GM18951 (cell line): ENCODE measurements around the gene CREBL2.
"Not testable (repeated sequence)": the region's sequence is repeated elsewhere in the genome, so short reads cannot be mapped to it uniquely, and the experiment has no call there.

ENCODE experiments used
- POLR2A ChIP-seq: IDR thresholded peaks from 4 replicates; pipeline ENCODE4 v1.6.1; 2011; ENCODE audit warnings: mild to moderate bottlenecking; ENCODE audit not compliant: insufficient read length, insufficient read depth; ENCODE audit errors: extremely low read depth
- in situ Hi-C: fragments of 300-500 bp; cut with MboI; formaldehyde crosslinking; loops from one replicate; pipeline ENCODE4 v1.12.0; 2022; ENCODE audit warnings: low sequenced_read_pairs, mixed read lengths, inconsistent platforms; ENCODE audit not compliant: unreplicated experiment

CREBL2 gene, protein sequence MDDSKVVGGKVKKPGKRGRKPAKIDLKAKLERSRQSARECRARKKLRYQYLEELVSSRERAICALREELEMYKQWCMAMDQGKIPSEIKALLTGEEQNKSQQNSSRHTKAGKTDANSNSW

DNA sequence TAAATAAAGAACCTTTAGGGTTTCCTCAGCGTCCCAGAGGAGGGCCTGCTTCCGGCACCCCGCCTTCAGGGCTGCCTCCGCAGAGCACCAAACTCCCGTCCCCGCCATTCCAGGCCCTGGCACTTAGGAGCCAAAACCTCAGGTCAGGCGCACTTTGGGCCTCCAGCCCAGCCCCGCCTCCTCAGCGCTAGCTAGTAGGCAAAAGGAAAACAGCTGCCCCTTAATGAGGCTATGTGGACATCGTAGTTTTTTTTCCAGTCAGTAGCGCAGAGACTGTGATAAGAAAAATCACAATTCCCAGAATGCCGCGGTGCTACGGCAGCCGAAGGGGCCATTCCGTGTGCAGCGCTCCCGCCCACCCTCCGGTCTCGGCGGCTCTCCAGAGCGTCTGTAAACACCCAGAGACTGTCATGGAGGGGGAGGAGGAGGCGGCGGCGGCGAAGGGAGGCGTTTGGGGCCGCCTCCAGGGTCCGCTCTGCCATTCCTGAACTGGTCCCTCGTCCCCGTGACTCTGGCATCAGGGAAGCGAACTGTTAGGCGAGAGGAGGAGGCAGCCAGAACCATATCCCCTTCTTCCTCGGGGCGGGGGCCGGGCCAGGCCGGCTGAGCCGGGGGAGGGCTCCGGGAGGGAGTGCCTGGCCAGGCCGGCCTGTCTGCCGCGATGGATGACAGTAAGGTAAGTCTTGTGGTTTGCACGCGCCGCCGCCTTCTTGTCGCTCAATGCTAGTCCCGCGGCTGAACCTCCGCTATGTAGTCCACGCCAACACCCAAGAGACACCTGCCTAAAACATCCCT, at the start of gene CREBL2:
Gene CREBL2, plus strand, starts transcription at position 365 of the 795 bp plus-strand sequence. Its CDS starts 297 bp downstream, at position 662.
- TF ChIP-seq POLR2A, result peak; percentile 76
- in situ Hi-C loops, result no loop called here

DNA sequence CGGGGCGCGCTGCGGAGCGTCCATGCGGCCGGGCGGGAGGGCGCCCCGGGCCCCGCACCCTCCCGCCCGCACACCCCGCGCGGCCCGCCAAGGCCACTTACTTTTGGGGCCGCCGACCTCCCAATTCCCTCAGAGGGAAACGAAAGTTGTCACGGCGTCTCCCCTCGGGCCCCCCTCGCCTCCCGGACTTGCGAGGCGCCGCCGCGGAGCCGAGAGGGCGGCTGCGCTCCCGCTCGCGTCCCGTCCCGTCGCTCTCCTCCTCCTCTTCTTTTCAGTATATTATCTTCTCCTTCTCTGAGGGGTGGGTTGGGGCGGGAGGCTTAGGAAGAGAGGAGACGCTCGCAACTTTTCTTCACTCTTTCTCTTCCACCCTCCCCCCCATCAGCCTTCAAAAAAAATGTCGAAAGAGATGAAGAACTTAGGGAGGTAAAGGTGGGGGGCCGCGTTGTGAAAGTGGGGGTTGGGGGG, 49.6 kb upstream of the CREBL2 start:
- in situ Hi-C loops, result no loop called here
- no peak for TF ChIP-seq POLR2A

DNA sequence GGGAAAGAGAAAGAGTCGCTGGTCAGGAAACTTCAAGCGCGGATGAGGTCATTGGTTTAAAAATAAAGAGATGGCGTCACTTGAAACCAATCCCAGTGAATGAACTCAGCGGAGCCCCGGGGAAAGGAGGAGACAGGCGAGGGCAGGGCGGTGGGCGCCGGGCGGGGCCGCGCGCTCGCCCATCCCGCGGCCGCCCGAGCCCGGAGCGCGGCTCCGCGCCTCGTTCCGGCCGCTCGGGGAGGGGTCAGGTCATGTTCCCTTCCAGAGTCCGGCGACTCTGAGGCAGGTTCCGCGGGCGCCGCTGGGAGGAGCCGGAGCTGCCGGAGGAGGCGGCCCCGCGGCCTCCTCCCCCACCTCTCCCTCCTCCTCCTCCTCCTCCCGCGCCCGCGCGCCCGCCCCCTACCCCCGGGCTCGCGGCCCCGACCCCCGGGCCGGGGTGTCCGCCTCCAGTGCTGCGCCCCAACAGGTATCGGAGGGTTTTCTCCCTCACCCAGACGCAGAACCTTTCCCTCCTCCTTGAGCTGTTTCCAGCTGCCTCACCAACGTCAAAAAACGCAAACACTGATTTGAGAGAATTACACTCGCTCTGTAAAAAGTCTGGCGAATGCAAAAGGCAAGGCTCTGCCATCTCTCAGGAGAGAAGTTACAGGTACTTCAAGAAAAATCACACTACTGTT, 49.0 kb upstream of the CREBL2 start, which contains the start of gene DUSP16:
Gene DUSP16, minus strand, starts transcription at position 279 of the 677 bp plus-strand sequence. CDS start 41,765 bp downstream, outside the sequence.
- TF ChIP-seq POLR2A, result peak; percentile 87
- in situ Hi-C loops, result no loop called here

DNA sequence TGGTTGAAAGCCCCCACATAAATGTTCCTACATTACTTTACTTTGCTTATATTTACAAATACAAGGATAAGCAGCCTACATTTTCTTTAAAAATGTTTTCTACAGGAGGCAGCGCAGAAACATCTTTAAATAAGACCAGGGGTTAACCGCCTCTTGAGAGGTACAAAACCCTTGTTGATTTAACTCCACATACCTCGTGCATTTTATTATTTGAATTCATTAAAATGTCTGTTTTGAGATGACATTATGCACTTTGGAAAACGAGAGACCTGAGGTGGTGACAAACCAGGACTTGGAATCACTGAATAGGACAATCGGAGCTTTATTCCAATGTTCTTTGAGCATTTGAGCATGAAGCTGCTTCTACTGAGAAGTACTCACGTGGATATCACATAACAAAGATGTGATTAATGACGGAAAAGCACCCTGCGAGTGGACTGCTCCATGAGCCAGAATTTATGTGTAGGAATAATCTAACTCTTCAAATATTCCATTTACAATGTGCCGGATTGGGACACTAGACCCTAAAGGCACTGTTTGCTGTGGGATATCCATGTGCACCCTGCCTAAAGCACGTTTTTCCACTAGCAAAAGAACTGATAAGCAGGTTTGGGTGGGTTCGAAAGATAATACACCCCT, 48.3 kb upstream of the CREBL2 start:
- TF ChIP-seq POLR2A, result no peak
- in situ Hi-C loops, result no loop called here

DNA sequence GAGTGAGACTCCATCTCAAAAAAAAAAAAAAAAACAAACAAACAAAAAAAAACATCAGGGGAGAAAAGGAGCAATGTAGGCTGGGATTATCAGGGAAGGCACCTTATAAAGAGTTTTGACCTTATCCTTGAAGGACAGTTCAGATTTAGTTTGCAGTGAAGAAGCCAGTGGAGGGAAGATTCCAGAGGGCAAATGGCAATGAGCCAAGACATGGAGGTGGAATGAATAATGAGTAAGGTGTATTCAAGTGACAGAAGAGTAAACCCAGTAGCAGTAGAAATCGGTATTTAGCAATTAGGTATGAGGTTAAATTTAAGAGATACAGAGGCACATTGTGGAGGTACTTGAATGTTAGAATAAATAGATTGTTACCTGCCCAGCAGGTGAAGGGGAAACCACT, 46.8 kb upstream of the CREBL2 start:
- in situ Hi-C loops, result no loop called here
- no peak for TF ChIP-seq POLR2A

DNA sequence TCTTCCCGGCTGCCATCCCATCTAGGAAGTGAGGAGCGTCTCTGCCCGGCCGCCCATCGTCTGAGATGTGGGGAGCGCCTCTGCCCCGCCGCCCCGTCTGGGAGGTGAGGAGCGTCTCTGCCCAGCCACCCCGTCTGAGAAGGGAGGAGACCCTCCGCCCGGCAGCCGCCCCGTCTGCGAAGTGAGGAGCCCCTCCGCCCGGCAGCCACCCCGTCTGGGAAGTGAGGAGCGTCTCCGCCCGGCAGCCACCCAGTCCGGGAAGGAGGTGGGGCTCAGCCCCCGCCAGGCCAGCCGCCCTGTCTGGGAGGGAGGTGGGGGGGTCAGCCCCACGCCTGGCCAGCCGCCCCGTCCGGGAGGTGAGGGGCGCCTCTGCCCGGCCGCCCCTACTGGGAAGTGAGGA, 45.7 kb upstream of the CREBL2 start:
- in situ Hi-C loops, result not testable (repeated sequence)

DNA sequence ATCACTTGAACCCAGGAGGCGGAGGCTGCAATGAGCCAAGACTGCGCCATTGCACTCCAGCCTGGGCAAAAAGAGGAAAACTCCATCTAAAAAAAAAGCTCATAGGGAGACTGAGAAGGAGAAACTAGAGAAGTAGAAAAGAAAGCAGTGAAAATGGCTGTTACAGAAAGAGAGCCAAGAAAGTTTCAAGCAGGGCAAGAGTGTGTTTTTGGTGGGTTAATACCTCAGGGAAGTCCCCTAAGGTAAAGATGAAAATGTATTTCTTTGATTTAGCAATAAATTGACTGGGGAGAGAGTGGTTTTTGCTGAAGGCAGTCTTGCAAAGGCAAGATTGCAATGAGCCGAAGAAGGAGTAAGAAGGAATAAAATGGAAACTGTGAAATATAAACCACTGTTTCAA, 39.0 kb upstream of the CREBL2 start:
- in situ Hi-C loops, result no loop called here
- no peak for TF ChIP-seq POLR2A

DNA sequence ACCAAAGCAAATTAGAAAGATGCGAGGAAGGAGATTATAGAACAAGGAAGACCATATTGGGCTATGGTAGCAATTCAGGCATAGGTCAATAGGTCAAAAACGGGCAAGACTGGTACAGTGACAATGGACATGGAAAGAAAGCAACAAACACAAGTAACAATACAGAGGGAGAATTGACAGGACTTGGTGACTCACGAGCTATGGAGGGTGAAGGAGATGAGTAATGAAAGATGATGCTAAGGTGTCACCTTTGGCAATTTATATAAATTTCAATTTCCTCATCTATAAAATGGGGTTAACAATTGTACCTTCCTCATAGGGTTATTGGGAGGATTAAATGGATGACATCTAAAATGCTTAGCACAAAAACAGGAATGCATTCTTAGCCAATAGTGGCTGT, 33.9 kb upstream of the CREBL2 start:
- in situ Hi-C loops, result no loop called here
- TF ChIP-seq POLR2A, result no peak

DNA sequence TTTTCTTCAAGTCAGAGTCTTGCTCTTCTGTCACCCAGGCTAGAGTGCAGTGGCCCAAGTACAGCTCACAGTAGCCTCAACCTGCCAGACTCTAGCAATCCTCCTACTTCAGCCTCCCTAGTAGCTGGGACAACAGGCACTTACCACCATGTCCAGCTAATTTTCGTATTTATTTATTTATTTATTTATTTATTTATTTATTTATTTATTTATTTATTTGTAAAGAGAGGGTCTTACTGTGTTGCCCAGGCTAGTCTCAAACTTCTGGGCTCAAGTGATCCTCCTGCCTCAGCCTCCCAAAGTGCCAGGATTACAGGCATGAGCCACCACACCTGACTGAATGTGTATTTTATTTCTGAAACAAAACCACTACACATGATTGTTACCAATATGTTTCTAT, 31.0 kb upstream of the CREBL2 start:
- in situ Hi-C loops, result not testable (repeated sequence)

DNA sequence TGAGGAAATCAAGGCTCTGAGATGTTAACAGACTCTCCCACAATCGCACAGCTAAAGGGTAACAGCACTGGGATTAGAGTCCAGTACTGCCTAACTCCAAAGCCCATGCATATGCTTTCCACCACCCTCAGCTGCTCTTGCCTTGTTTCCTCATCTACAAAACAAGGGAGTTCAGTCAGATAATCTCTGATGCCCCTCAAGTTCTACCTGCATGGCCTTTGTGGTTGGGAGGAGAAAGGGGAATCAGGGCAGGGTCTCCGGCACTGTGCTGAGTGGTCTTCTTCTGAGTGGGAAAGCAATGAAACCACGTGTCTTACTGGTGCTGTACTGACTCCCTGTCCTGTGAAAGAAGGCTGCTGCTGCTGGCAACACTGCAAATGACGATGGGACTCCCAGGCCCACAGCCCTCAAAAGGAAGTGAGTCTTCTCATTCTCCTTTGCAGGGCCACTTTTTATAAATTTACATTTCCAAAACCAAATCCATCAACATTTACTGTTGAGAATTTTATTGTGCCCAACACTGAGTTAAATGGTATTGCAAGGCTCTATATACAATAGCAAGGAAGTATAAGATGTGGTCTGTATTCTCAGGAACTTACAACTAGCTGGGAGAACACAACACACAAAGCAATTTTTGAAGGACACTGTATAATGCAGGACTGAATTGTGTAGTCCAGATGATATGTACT, 29.3 kb upstream of the CREBL2 start:
- in situ Hi-C loops, result no loop called here
- no peak for TF ChIP-seq POLR2A

DNA sequence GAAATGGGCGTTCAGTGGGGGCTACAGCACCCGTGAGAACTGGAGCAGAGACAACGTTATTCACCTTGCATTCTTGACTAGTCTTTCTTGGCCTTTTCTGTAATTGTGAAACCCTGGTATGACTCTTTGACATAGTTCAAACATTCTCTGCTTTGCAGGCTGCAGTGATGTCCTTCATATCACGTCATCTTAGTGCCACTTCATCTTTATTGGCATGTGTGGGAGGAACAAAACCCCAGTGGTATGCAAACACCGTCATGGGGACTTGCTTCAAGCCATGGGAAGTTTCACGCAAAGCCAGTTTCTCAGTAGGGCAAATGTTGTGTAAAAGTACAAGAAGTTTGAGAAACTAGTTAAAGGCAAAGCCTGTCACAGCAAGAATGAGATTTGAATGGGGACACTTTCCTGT, 28.8 kb upstream of the CREBL2 start:
- TF ChIP-seq POLR2A, result no peak
- in situ Hi-C loops, result no loop called here

DNA sequence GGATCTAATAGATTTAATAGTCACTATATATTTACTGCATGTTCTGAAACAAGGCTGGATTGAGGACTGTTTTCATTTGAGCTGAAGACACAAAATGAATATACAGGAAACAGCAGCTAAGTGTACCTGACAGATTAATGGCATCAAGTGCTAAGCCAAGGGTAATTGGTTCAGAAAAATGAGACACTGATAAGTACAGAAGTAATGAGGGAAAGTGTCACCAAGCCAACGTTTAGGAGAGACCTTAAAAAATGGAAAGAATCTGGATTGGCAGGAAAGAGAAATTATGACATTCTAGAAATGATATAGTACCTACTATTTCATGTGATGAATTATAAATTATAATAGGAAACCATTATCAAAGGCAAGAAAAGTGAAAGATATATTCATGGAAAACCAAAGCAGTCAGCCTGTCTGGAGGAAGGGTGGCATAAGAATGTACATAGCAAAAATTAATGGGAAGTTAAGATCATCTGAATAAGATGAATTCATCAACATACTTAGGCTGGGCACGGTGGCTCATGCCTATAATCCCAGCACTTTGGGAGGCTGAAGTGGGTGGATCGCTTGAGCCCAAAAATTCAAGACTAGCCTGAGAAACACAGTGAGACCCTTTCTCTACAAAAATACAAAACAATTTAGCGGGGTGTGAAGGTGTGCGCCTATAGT, 28.0 kb upstream of the CREBL2 start:
- in situ Hi-C loops, result no loop called here
- no peak for TF ChIP-seq POLR2A

DNA sequence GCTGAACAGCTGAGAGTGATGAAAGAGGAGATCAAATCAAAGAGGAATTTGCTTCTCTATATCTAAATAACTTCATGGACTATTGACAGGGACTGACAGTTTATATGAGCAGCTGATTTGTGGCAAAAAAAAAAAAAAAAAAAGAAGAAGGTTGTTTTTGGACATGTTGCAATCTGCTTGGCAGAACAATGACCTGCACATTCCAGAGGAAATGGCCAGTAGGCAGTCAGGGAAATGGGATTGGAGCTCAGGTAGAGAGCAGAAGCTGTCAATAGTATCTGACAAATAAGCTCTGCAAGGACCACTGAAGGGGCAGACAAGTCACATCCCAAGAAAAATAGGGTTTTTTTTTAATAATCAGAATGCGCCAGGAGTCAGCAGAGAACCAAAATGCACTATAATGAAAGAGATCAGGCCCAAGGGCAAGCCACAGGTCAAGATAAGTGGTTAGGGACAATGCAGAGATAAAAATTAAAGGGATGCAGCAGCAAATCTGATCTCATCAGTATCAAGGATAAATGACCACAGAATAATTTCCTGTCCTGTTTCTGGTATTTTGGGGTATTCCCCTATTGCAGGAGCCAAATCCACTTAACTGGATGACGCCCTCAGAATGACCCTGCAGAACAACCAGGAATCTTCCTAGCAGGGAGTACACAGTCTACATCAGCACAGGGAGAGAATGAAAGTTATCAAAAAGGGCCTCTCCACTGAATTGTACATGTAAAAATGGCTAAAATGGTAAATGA, 26.4 kb upstream of the CREBL2 start:
- in situ Hi-C loops, result no loop called here
- no peak for TF ChIP-seq POLR2A
